ENCODE measurements around the gene XRN1.

DNA sequence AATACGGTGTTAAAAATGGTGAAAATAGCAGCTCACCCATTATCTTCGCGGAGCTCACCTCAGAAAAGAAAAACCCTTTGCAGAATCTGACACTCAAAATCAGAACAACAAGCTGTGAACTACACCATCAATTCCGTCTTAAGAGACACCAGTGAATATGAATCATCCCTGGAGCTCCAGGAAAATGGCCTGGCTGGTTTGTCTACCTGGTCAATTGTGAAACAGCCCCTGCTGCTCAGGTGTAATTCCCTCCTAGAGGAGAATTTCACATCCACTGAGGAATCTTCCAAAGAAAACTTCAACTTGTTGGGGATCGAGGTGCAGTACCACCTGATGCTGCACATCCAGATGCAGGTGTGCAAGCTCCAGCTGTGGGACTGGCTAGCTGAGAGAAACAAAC lies 3.0 kb upstream of the XRN1 start:
- TF ChIP-seq, protein P1, sequence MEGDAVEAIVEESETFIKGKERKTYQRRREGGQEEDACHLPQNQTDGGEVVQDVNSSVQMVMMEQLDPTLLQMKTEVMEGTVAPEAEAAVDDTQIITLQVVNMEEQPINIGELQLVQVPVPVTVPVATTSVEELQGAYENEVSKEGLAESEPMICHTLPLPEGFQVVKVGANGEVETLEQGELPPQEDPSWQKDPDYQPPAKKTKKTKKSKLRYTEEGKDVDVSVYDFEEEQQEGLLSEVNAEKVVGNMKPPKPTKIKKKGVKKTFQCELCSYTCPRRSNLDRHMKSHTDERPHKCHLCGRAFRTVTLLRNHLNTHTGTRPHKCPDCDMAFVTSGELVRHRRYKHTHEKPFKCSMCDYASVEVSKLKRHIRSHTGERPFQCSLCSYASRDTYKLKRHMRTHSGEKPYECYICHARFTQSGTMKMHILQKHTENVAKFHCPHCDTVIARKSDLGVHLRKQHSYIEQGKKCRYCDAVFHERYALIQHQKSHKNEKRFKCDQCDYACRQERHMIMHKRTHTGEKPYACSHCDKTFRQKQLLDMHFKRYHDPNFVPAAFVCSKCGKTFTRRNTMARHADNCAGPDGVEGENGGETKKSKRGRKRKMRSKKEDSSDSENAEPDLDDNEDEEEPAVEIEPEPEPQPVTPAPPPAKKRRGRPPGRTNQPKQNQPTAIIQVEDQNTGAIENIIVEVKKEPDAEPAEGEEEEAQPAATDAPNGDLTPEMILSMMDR (IDR thresholded peaks at IDR 0.05; ENCODE audit: low read depth, low read length, poor library complexity, severe bottlenecking): no peak
- TF ChIP-seq EZH2phosphoT487 (IDR thresholded peaks at IDR 0.05; ENCODE audit: borderline replicate concordance, low read length): no peak

Data from DOHH2 (cell line).